ENCODE measurements around the gene RAB28.

GRCh38 chr4:13344216-13344615 lies 139.9 kb downstream of the RAB28 start:
- TF ChIP-seq CTCF (conservative IDR thresholded peaks at IDR 0.05; ENCODE audit: low read length) (no peak), EZH2phosphoT487 (IDR thresholded peaks at IDR 0.05; ENCODE audit: borderline replicate concordance) (no peak)

Data from Loucy (cell line).